ENCODE results near the gene RBM26. TPM values are rescaled to one million over a fixed set of nuclear protein-coding genes. Genes with fewer than 3 reads are reported as not detected.

Gene RBM26
- total RNA-seq, 1 experiment from 2014 or later, result 32.2 TPM

- peaks cover 23% of the 10 kb centered on the region; the same call in 1 of the 2 replicates for H3K36me3 ChIP-seq (ENCODE audit: control insufficient read depth, insufficient read depth, low read length)
- no peak for ATAC-seq
Observed at GRCh38 chr13:79318664-79319063, 87.4 kb downstream of the RBM26 start.

DNA sequence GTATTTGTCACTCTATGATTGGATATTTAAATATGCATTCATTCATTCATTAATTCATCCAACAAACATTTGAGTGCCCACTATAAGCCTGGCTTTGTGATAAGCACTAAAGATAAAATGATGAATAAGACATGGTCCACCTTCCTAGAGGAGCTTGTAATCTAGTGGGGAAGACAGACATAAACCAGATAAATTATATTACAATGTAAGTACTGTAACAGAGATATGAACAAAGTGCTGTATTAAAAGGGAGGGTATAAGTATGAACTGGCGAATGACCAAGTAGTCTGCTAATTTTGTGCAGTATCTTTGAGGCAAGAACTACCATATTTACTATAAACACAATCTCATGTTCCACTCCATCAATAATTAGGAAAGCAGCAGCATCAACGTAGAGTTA lies 88.2 kb downstream of the RBM26 start:
- Histone ChIP-seq H3K9me3 (ENCODE audit: control insufficient read depth, insufficient read depth, low read depth, low read length) (no peaks in the 10 kb centered on the region), H3K27me3 (ENCODE audit: control insufficient read depth, insufficient read depth, low read length) (no peaks in the 10 kb centered on the region), H3K27ac (ENCODE audit: low read length) (no peak overlapping the region), H3K4me1 (ENCODE audit: control insufficient read depth, insufficient read depth, low read length) (no peaks in the 10 kb centered on the region), H3K4me3 (ENCODE audit: low read depth in 2 of 2, low read length in 2 of 2) (no peak overlapping the region), H3K36me3 (ENCODE audit: control insufficient read depth, insufficient read depth, low read length) (peaks cover 18% of the 10 kb centered on the region; the same call in 1 of the 2 replicates)
- in situ Hi-C loops (cut with HindIII; ENCODE audit: low pct_unique_long_range_greater_than_20kb, low sequenced_read_pairs), result no loop called here
- TF ChIP-seq TCF7L2 (IDR thresholded peaks at IDR 0.05; ENCODE audit: low read depth, low read length), result no peak
- TF ChIP-seq, protein P1, sequence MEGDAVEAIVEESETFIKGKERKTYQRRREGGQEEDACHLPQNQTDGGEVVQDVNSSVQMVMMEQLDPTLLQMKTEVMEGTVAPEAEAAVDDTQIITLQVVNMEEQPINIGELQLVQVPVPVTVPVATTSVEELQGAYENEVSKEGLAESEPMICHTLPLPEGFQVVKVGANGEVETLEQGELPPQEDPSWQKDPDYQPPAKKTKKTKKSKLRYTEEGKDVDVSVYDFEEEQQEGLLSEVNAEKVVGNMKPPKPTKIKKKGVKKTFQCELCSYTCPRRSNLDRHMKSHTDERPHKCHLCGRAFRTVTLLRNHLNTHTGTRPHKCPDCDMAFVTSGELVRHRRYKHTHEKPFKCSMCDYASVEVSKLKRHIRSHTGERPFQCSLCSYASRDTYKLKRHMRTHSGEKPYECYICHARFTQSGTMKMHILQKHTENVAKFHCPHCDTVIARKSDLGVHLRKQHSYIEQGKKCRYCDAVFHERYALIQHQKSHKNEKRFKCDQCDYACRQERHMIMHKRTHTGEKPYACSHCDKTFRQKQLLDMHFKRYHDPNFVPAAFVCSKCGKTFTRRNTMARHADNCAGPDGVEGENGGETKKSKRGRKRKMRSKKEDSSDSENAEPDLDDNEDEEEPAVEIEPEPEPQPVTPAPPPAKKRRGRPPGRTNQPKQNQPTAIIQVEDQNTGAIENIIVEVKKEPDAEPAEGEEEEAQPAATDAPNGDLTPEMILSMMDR (IDR thresholded peaks at IDR 0.05), result no peak
- ChIA-PET POLR2A (no interaction called here), CTCF (no interaction called here)
- ATAC-seq, result no peak
- intact Hi-C loops (cut with micrococcal nuclease; ENCODE audit: unreplicated experiment), result no loop called here
- DNase-seq (ENCODE audit: low read depth, low spot score), result no peak
- BruUV-seq (replicated peaks), result no TSS peak

More at GRCh38 chr13:79318664-79319063, 87.4 kb downstream of the RBM26 start:
- no peak overlapping the region for H3K27ac ChIP-seq (ENCODE audit: low read length)
- intact Hi-C loops (cut with micrococcal nuclease; ENCODE audit: unreplicated experiment) (no loop called here), in situ Hi-C loops (cut with HindIII; ENCODE audit: low pct_unique_long_range_greater_than_20kb, low sequenced_read_pairs) (no loop called here)
- TF ChIP-seq, protein P1 (IDR thresholded peaks at IDR 0.05), result no peak
- TF ChIP-seq TCF7L2 (IDR thresholded peaks at IDR 0.05; ENCODE audit: low read depth, low read length), result no peak
- TF ChIP-seq SIN3A (IDR thresholded peaks at IDR 0.05; ENCODE audit: borderline replicate concordance, insufficient read depth, low read depth, low read length), result no peak
- no peak for TF ChIP-seq POLR2AphosphoS5 (IDR thresholded peaks at IDR 0.05; ENCODE audit: low read depth, low read length)
- TF ChIP-seq REST (IDR thresholded peaks at IDR 0.05; ENCODE audit: insufficient read depth in 1 of 2, low read depth in 2 of 2, low read length in 1 of 2), result no peak
- H3K4me1 ChIP-seq (ENCODE audit: control insufficient read depth, insufficient read depth, low read length), result no peaks in the 10 kb centered on the region
- no TSS peak for BruUV-seq (replicated peaks)
- ChIA-PET POLR2A (no interaction called here), CTCF (no interaction called here)
- DNase-seq (ENCODE audit: low read depth, low spot score), result no peak
- H3K27me3 ChIP-seq (ENCODE audit: control insufficient read depth, insufficient read depth, low read length), result no peaks in the 10 kb centered on the region
- H3K9me3 ChIP-seq (ENCODE audit: control insufficient read depth, insufficient read depth, low read depth, low read length), result no peaks in the 10 kb centered on the region
- H3K4me3 ChIP-seq (ENCODE audit: low read depth in 2 of 2, low read length in 2 of 2), result no peak overlapping the region

All from Panc1 (cell line).